ENCODE results near the gene RHNO1.

- TF ChIP-seq, protein P1, sequence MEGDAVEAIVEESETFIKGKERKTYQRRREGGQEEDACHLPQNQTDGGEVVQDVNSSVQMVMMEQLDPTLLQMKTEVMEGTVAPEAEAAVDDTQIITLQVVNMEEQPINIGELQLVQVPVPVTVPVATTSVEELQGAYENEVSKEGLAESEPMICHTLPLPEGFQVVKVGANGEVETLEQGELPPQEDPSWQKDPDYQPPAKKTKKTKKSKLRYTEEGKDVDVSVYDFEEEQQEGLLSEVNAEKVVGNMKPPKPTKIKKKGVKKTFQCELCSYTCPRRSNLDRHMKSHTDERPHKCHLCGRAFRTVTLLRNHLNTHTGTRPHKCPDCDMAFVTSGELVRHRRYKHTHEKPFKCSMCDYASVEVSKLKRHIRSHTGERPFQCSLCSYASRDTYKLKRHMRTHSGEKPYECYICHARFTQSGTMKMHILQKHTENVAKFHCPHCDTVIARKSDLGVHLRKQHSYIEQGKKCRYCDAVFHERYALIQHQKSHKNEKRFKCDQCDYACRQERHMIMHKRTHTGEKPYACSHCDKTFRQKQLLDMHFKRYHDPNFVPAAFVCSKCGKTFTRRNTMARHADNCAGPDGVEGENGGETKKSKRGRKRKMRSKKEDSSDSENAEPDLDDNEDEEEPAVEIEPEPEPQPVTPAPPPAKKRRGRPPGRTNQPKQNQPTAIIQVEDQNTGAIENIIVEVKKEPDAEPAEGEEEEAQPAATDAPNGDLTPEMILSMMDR (IDR thresholded peaks at IDR 0.05) = no peak
- no peak for TF ChIP-seq POLR2A (IDR thresholded peaks at IDR 0.05)
Observed at GRCh38 chr12:2895051-2895451, 18.0 kb downstream of the RHNO1 start.
